Ovary (tissue), 9 donors: ENCODE measurements around the gene TREM1. TPM values are rescaled to one million over a fixed set of nuclear protein-coding genes. Genes with fewer than 3 reads are reported as not detected.
A peak's percentile ranks its signal among the peaks of the same experiment; 100 is the strongest.

Experiments
- DNase-seq, 5 donors: peaks; one replicate each; pipeline ENCODE4 v3.0.0-alpha.2; 2019 to 2020
- H3K27ac ChIP-seq, 2 donors: fragments of 200-600 bp; one replicate each; pipeline versions ENCODE4 v1.5.1 to v1.8.0; 2019 to 2022
- H3K27me3 ChIP-seq: fragments of 200-600 bp; one replicate; pipeline ENCODE4 v1.8.0; 2022
- H3K36me3 ChIP-seq: fragments of 200-600 bp; sonication (generic); one replicate; pipeline ENCODE4 v1.5.1; 2019
- H3K4me1 ChIP-seq: one replicate; pipeline ENCODE4 v1.8.1; 2013; ENCODE audit warnings: mild to moderate bottlenecking, moderate library complexity; ENCODE audit not compliant: insufficient read depth
- H3K4me3 ChIP-seq: fragments of 200-600 bp; sonication (generic); one replicate; pipeline ENCODE4 v1.5.1; 2017
- H3K9me3 ChIP-seq, 2 donors: fragments of 200-600 bp in 1 of 2; sonication (generic) in 1 of 2; one replicate each; pipeline versions ENCODE4 v1.5.1 to v1.8.1; 2013 to 2019; ENCODE audit warnings: mild to moderate bottlenecking in 1 of 2, moderate library complexity in 1 of 2
- EP300 ChIP-seq: sonication (generic); formaldehyde crosslinking; IDR thresholded peaks from one replicate; pipeline ENCODE4 v1.6.1; 2017; ENCODE audit warnings: antibody characterized with exemption
- POLR2A ChIP-seq: fragments of 450-650 bp; IDR thresholded peaks from one replicate; pipeline ENCODE4 v1.6.1; 2017; ENCODE audit warnings: antibody characterized with exemption, mild to moderate bottlenecking, moderate library complexity
- WGBS, 3 donors: extraction: QIAGEN DNeasy Blood & Tissue Kit in 1 of 3; methylation state at CpG; one replicate each; pipeline versions ENCODE4 v1.1.5 to v1.1.7; 2013 to 2017; 5-methylcytosine and 5-hydroxymethylcytosine counted together
- intact Hi-C, 4 donors: fragments of 100-400 bp; cut with DNase I; formaldehyde crosslinking; loops; one replicate each; pipeline versions ENCODE4 v1.11.0 to v1.15.1; 2022 to 2023
- polyA plus RNA-seq, 2 donors: library from polyadenylated mRNA; stranded (reverse); fragments of 200-250 nt in 1 of 2; fragments of 350-450 nt in 1 of 2; fragmentation: Illumina TruSeq in 1 of 2; extraction: RNeasy Lipid Tissue Mini Kit (QIAGEN cat#74804) in 1 of 2; gene quantifications; one replicate each; pipeline ENCODE4 v1.2.3, GENCODE V29; 2013 to 2014
- total RNA-seq, 7 donors: library from RNA; depleted of rRNA in 2 of 7; stranded (reverse); fragments of >200 nt in 2 of 7; fragmentation: NEBNext Ultra II Directional in 3 of 7; extraction: Animal tissue kit (Norgen Biotek cat#: 25700) in 3 of 7; gene quantifications; one replicate each; pipeline versions ENCODE4 v1.1.0 to v1.2.4, GENCODE V29; 2016 to 2023
- TF ChIP-seq, protein P1 (sequence below), 3 donors: fragments of 450-650 bp in 2 of 3; fragments of 200-600 bp in 1 of 3; IDR thresholded peaks; one replicate each; pipeline versions ENCODE4 v1.5.1 to v1.8.0; 2016 to 2022; ENCODE audit warnings: antibody characterized with exemption in 3 of 3, mild to moderate bottlenecking in 1 of 3
- donor health status: DM: no; HTN: no; CAD: no; lungs with moderate emphysema.
- donor health status: DM: no; HTN: no; CAD: no.
- donor health status: Bipolar disorder and iron deficiency.
- donor health status: DM: yes; HTN: yes; CAD: no.
- donor health status: DM: no; HTN: no; CAD: no.
- donor health status: DM: yes; HTN: yes; CAD: no.

TREM1 gene
- total and polyA plus RNA-seq, 9 donors = 0.34 to 2.9 (median 0.87) TPM

GRCh38 chr6:41263267-41263666 lies 23.2 kb downstream of the TREM1 start:
- TF ChIP-seq, protein P1, sequence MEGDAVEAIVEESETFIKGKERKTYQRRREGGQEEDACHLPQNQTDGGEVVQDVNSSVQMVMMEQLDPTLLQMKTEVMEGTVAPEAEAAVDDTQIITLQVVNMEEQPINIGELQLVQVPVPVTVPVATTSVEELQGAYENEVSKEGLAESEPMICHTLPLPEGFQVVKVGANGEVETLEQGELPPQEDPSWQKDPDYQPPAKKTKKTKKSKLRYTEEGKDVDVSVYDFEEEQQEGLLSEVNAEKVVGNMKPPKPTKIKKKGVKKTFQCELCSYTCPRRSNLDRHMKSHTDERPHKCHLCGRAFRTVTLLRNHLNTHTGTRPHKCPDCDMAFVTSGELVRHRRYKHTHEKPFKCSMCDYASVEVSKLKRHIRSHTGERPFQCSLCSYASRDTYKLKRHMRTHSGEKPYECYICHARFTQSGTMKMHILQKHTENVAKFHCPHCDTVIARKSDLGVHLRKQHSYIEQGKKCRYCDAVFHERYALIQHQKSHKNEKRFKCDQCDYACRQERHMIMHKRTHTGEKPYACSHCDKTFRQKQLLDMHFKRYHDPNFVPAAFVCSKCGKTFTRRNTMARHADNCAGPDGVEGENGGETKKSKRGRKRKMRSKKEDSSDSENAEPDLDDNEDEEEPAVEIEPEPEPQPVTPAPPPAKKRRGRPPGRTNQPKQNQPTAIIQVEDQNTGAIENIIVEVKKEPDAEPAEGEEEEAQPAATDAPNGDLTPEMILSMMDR (IDR thresholded peaks at IDR 0.05) = no peak
- TF ChIP-seq POLR2A (no peak), EP300 (no peak)
- no peaks in the 10 kb centered on the region for H3K36me3 ChIP-seq
- intact Hi-C loops = no loop called here
- H3K27ac ChIP-seq = no peak overlapping the region
- DNase-seq = no peak
- H3K27me3 ChIP-seq = no peaks in the 10 kb centered on the region
- H3K4me3 ChIP-seq = no peak overlapping the region
- 90 to 100% (median 95%) methylated on average over 1 of the region's 1 CpG for WGBS, 3 donors
- H3K4me1 ChIP-seq = no peaks in the 10 kb centered on the region
- H3K9me3 ChIP-seq = peaks cover 0 to 3% of the 10 kb centered on the region in 2 donors

GRCh38 chr6:41262401-41262800 lies 24.1 kb downstream of the TREM1 start:
- TF ChIP-seq, protein P1 (IDR thresholded peaks at IDR 0.05) = no peak
- TF ChIP-seq POLR2A (no peak), EP300 (no peak)
- H3K4me3 ChIP-seq = no peak overlapping the region
- WGBS, 3 donors = 66 to 83% (median 71%) methylated on average over 2 of the region's 2 CpGs
- intact Hi-C loops = no loop called here
- H3K36me3 ChIP-seq = no peaks in the 10 kb centered on the region
- no peaks in the 10 kb centered on the region for H3K4me1 ChIP-seq
- peaks cover 0 to 7% of the 10 kb centered on the region in 2 donors for H3K9me3 ChIP-seq
- no peaks in the 10 kb centered on the region for H3K27me3 ChIP-seq
- H3K27ac ChIP-seq = no peak overlapping the region
- DNase-seq = no peak

DNA sequence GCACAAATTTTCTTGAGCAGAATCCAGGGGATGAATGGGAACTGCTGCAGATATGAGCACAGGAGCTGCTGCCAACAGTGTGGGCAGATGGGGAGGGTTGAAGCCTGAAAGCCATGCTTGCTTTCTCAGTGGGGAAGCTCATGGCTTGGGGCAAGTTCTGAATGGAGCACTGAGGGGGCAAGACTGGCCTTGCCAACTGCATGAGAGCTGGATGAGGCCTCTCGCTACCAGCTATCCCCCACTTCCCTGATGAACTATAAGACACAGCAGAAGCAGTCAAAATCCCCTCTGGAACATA lies 28.3 kb downstream of the TREM1 start:
- intact Hi-C loops = no loop called here
- H3K27me3 ChIP-seq = no peaks in the 10 kb centered on the region
- H3K4me1 ChIP-seq = no peaks in the 10 kb centered on the region
- DNase-seq = no peak
- H3K9me3 ChIP-seq = peaks cover 0 to 4% of the 10 kb centered on the region in 2 donors
- WGBS, 3 donors = 86 to 100% (median 95%) methylated on average over 1 of the region's 1 CpG
- no peak for TF ChIP-seq EP300
- no peak for TF ChIP-seq POLR2A
- TF ChIP-seq, protein P1 (IDR thresholded peaks at IDR 0.05) = no peak
- H3K36me3 ChIP-seq = no peaks in the 10 kb centered on the region
- no peak overlapping the region for H3K4me3 ChIP-seq
- no peak overlapping the region for H3K27ac ChIP-seq

- peaks cover 0 to 4% of the 10 kb centered on the region in 2 donors for H3K9me3 ChIP-seq
- H3K27ac ChIP-seq = no peak overlapping the region
- peak; percentile 40 to 57 (median 56) for DNase-seq
- no peak overlapping the region for H3K4me3 ChIP-seq
- TF ChIP-seq, protein P1 (IDR thresholded peaks at IDR 0.05) = no peak
- TF ChIP-seq EP300 = no peak
- H3K4me1 ChIP-seq = no peaks in the 10 kb centered on the region
- WGBS, 3 donors = 6 to 10% (median 7%) methylated on average over 2 of the region's 2 CpGs
- no peaks in the 10 kb centered on the region for H3K27me3 ChIP-seq
- intact Hi-C loops = no loop called here
- H3K36me3 ChIP-seq = no peaks in the 10 kb centered on the region
Measured at GRCh38 chr6:41257369-41258195, 28.9 kb downstream of the TREM1 start.
